Measurements from ENCODE around the gene DDX39B. TPM values are rescaled to one million over a fixed set of nuclear protein-coding genes. Genes with fewer than 3 reads are reported as not detected.

Gene DDX39B
- total RNA-seq, 2 experiments from 2014 or later = 483 to 498 TPM

DNA sequence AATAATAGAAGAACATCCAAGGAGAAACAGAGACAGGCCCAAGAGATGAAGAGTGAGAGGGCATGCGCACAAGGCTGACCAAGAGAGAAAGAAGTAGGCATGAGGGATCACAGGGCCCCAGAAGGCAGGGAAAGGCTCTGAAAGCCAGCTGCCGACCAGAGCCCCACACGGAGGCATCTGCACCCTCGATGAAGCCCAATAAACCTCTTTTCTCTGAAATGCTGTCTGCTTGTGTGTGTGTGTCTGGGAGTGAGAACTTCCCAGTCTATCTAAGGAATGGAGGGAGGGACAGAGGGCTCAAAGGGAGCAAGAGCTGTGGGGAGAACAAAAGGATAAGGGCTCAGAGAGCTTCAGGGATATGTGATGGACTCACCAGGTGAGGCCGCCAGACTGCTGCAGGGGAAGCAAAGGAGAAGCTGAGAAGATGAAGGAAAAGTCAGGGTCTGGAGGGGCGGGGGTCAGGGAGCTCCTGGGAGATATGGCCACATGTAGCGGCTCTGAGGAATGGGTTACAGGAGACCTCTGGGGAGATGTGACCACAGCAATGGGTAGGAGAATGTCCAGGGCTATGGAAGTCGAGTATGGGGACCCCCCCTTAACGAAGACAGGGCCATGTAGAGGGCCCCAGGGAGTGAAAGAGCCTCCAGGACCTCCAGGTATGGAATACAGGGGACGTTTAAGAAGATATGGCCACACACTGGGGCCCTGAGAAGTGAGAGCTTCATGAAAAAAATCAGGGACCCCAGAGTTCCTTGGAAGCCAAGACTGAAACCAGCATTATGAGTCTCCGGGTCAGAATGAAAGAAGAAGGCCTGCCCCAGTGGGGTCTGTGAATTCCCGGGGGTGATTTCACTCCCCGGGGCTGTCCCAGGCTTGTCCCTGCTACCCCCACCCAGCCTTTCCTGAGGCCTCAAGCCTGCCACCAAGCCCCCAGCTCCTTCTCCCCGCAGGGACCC lies 32.6 kb upstream of the DDX39B start:
- no peak for DNase-seq
- intact Hi-C loops (cut with DNase I, micrococcal nuclease) = no loop called here

DNA sequence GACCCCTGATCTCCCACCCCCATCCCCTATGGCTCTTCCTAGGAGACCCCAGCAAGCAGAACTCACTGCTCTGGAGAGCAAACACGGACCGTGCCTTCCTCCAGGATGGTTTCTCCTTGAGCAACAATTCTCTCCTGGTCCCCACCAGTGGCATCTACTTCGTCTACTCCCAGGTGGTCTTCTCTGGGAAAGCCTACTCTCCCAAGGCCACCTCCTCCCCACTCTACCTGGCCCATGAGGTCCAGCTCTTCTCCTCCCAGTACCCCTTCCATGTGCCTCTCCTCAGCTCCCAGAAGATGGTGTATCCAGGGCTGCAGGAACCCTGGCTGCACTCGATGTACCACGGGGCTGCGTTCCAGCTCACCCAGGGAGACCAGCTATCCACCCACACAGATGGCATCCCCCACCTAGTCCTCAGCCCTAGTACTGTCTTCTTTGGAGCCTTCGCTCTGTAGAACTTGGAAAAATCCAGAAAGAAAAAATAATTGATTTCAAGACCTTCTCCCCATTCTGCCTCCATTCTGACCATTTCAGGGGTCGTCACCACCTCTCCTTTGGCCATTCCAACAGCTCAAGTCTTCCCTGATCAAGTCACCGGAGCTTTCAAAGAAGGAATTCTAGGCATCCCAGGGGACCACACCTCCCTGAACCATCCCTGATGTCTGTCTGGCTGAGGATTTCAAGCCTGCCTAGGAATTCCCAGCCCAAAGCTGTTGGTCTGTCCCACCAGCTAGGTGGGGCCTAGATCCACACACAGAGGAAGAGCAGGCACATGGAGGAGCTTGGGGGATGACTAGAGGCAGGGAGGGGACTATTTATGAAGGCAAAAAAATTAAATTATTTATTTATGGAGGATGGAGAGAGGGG lies 31.7 kb upstream of the DDX39B start:
- Mint-ChIP-seq H3K36me3 (ENCODE audit: low read depth) (peaks cover 36% of the 10 kb centered on the region), H3K9me3 (no peaks in the 10 kb centered on the region), H3K27ac (peak overlapping the region; percentile 95), H3K4me1 (ENCODE audit: low read depth) (peaks cover 95% of the 10 kb centered on the region), H3K4me3 (peak overlapping the region; percentile 95), H3K27me3 (no peaks in the 10 kb centered on the region)
- Histone ChIP-seq H3K4me1 (ENCODE audit: insufficient read depth, low read length) (peaks cover 96% of the 10 kb centered on the region), H3K27ac (ENCODE audit: low read depth in 1 of 2, low read length in 2 of 2) (peak overlapping the region; percentile 84 to 87), H3K4me3 (ENCODE audit: low read length) (no peak overlapping the region), H3K9me3 (ENCODE audit: control insufficient read depth in 1 of 2, insufficient read depth in 1 of 2, low read length in 2 of 2) (no peaks in the 10 kb centered on the region), H3K36me3 (ENCODE audit: insufficient read depth, low read length) (peaks cover 18% of the 10 kb centered on the region), H3K27me3 (ENCODE audit: control insufficient read depth in 1 of 2, insufficient read depth in 2 of 2, low read length in 2 of 2) (no peaks in the 10 kb centered on the region)
- ChIA-PET POLR2A (interaction anchor here (1.0 to 34.9 kb wide), 5 partner anchors 2 to 262 kb away, joined by 3 to 1160 read pairs (median 220); partner anchors contain the start of genes ATP6V1G2, DDX39B, LST1 and LTA), CTCF (interaction anchor here (1.7 to 16.9 kb wide), 3 partner anchors 7 to 24 kb away, joined by 4 to 353 read pairs (median 169); partner anchors contain the start of genes ATP6V1G2, NCR3 and NFKBIL1)
- intact Hi-C loops (cut with DNase I, micrococcal nuclease) = loop anchor here in 1 of 2 experiments (2.0 kb wide), 1 partner anchor 15 kb away; no protein-coding TSS in a partner anchor
- TF ChIP-seq, protein P1, sequence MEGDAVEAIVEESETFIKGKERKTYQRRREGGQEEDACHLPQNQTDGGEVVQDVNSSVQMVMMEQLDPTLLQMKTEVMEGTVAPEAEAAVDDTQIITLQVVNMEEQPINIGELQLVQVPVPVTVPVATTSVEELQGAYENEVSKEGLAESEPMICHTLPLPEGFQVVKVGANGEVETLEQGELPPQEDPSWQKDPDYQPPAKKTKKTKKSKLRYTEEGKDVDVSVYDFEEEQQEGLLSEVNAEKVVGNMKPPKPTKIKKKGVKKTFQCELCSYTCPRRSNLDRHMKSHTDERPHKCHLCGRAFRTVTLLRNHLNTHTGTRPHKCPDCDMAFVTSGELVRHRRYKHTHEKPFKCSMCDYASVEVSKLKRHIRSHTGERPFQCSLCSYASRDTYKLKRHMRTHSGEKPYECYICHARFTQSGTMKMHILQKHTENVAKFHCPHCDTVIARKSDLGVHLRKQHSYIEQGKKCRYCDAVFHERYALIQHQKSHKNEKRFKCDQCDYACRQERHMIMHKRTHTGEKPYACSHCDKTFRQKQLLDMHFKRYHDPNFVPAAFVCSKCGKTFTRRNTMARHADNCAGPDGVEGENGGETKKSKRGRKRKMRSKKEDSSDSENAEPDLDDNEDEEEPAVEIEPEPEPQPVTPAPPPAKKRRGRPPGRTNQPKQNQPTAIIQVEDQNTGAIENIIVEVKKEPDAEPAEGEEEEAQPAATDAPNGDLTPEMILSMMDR (IDR thresholded peaks at IDR 0.05) = no peak
- DNase-seq = no peak
- ATAC-seq (ENCODE audit: poor library complexity) = no peak

More for the DNA sequence above, 32.6 kb upstream of the DDX39B start:
- H3K27ac ChIP-seq (ENCODE audit: low read depth in 1 of 2, low read length in 2 of 2) = peak overlapping the region; percentile 84 to 87
- Mint-ChIP-seq H3K36me3 (ENCODE audit: low read depth) (peaks cover 42% of the 10 kb centered on the region), H3K4me1 (ENCODE audit: low read depth) (peaks cover 95% of the 10 kb centered on the region), H3K27ac (peak overlapping the region; percentile 95), H3K27me3 (no peaks in the 10 kb centered on the region), H3K9me3 (no peaks in the 10 kb centered on the region), H3K4me3 (peak overlapping the region; percentile 95)
- ChIA-PET CTCF (interaction anchor here (1.3 to 16.9 kb wide), 3 partner anchors 18 to 25 kb away, joined by 4 to 353 read pairs (median 169); partner anchors contain the start of genes ATP6V1G2, NCR3 and NFKBIL1), POLR2A (interaction anchor here (0.8 to 34.9 kb wide), 6 partner anchors 3 to 241 kb away, joined by 3 to 1160 read pairs (median 131); partner anchors contain the start of genes ATP6V1G2, BAG6, DDX39B and HSPA1A)
- ATAC-seq (ENCODE audit: poor library complexity) = no peak
- no peaks in the 10 kb centered on the region for H3K9me3 ChIP-seq (ENCODE audit: control insufficient read depth in 1 of 2, insufficient read depth in 1 of 2, low read length in 2 of 2)
- no peaks in the 10 kb centered on the region for H3K27me3 ChIP-seq (ENCODE audit: control insufficient read depth in 1 of 2, insufficient read depth in 2 of 2, low read length in 2 of 2)
- TF ChIP-seq, protein P1 (IDR thresholded peaks at IDR 0.05) = no peak
- H3K4me3 ChIP-seq (ENCODE audit: low read length) = peak overlapping the region; percentile 75
- peaks cover 96% of the 10 kb centered on the region for H3K4me1 ChIP-seq (ENCODE audit: insufficient read depth, low read length)
- peaks cover 23% of the 10 kb centered on the region for H3K36me3 ChIP-seq (ENCODE audit: insufficient read depth, low read length)

Measured in CD4-positive, alpha-beta T cell (primary cell).